K562 (cell line): ENCODE data around the gene SERINC3. TPM values are rescaled to one million over a fixed set of nuclear protein-coding genes. Genes with fewer than 3 reads are reported as not detected.

Experiments used
- ATAC-seq: fragments of 200-7000 bp; cut with Tn5 transposase; 3 replicates; pipeline ENCODE4 v1.9.1; 2020; ENCODE audit warnings: moderate library complexity
- BruUV-seq: library from RNA; stranded (reverse); fragments of 400-500 nt; replicated peaks from 2 replicates; lab custom pipeline; 2021; lab: Mats Ljungman, UMichigan
- CTCF ChIA-PET: fragments of 300-600 bp; formaldehyde crosslinking; extraction: SDS; loops from one replicate; lab custom pipeline; 2021; ENCODE audit warnings: low intra/inter-chr PET ratio; lab: Yijun Ruan, JAX
- POLR2A ChIA-PET: fragments of 300-600, 350-650 bp; sonication (Branson Sonifier 250); formaldehyde crosslinking; extraction: SDS; loops from one replicate; lab custom pipeline; 2021; ENCODE audit warnings: antibody characterized with exemption, inconsistent platforms; lab: Yijun Ruan, JAX
- DNase-seq, 4 experiments: peaks; one replicate each; pipeline versions ENCODE4 v3.0.0 to v3.0.0-alpha.2; 2011 to 2018; ENCODE audit warnings: low spot score in 3 of 4, mixed read lengths in 3 of 4; ENCODE audit errors: extremely low read depth in 1 of 4
- FAIRE-seq: peaks from 2 replicates; lab custom pipeline; 2011; peaks lifted over from hg19 to GRCh38; lab: Jason Lieb, UNC
- H2AFZ ChIP-seq: 2 replicates; pipeline ENCODE4 v1.6.0; 2011; ENCODE audit warnings: low read depth, low read length, control low read depth, inconsistent platforms
- H3K27ac ChIP-seq: fragments of 200-600 bp; 3 replicates; pipeline ENCODE4 v1.8.0; 2011; ENCODE audit warnings: low read depth, mild to moderate bottlenecking, control low read depth, inconsistent platforms, low read length, moderate library complexity, mixed read lengths; ENCODE audit errors: extremely low read depth
- H3K27me3 ChIP-seq, 2 experiments: fragments of 300-600 bp in 1 of 2; 2 replicates in 1 of 2; 3 replicates in 1 of 2; pipeline versions ENCODE4 v1.6.0 to v1.8.0; 2011; ENCODE audit warnings: inconsistent platforms in 2 of 2, low read length in 2 of 2, mild to moderate bottlenecking in 1 of 2, mixed read lengths in 1 of 2, moderate library complexity in 1 of 2; ENCODE audit not compliant: control insufficient read depth in 2 of 2, insufficient read depth in 2 of 2
- H3K36me3 ChIP-seq: fragments of 300-600 bp; 3 replicates; pipeline ENCODE4 v1.8.0; 2011; ENCODE audit warnings: mild to moderate bottlenecking, low read length, inconsistent platforms; ENCODE audit not compliant: control insufficient read depth, insufficient read depth
- H3K4me1 ChIP-seq, 2 experiments: fragments of 200-600 bp in 1 of 2; replicated peaks in 1 of 2; 2 replicates in 1 of 2; 3 replicates in 1 of 2; pipeline versions ENCODE4 v1.5.1 to v1.8.0; 2011; ENCODE audit warnings: inconsistent platforms in 2 of 2, low read length in 2 of 2, mild to moderate bottlenecking in 1 of 2, mixed read lengths in 1 of 2, moderate library complexity in 1 of 2; ENCODE audit not compliant: control insufficient read depth in 2 of 2, insufficient read depth in 2 of 2
- H3K4me2 ChIP-seq: 2 replicates; pipeline ENCODE4 v1.6.1; 2011; ENCODE audit warnings: low read length, control low read depth, inconsistent platforms, mixed read lengths; ENCODE audit not compliant: insufficient read depth
- H3K4me3 ChIP-seq: fragments of 200-600 bp; sonication (generic), shearing (Covaris generic); 2 replicates; pipeline ENCODE4 v1.5.1; 2016; ENCODE audit warnings: control low read depth, inconsistent platforms
- H3K79me2 ChIP-seq: fragments of 200-600 bp; 3 replicates; pipeline ENCODE4 v1.8.0; 2011; ENCODE audit warnings: low read length, inconsistent platforms; ENCODE audit not compliant: control insufficient read depth, insufficient read depth
- H3K9ac ChIP-seq, 2 experiments: 2 replicates each; pipeline versions ENCODE4 v1.6.0 to v1.6.1; 2011; ENCODE audit warnings: low read depth in 2 of 2, low read length in 2 of 2, control low read depth in 1 of 2, inconsistent platforms in 1 of 2, mild to moderate bottlenecking in 1 of 2, mixed read lengths in 1 of 2; ENCODE audit not compliant: insufficient read depth in 1 of 2
- H3K9me1 ChIP-seq: one replicate; pipeline ENCODE4 v1.6.0; 2011; ENCODE audit warnings: inconsistent platforms, mild to moderate bottlenecking, low read length, moderate library complexity; ENCODE audit not compliant: control insufficient read depth, insufficient read depth
- H3K9me3 ChIP-seq: replicated peaks from 2 replicates; pipeline ENCODE4 v1.5.1; 2011; ENCODE audit warnings: low read depth, low read length, inconsistent platforms; ENCODE audit not compliant: control insufficient read depth, insufficient read depth
- H4K20me1 ChIP-seq: replicated peaks from 2 replicates; pipeline ENCODE4 v1.6.1; 2011; ENCODE audit warnings: low read length, inconsistent platforms, mixed read lengths; ENCODE audit not compliant: control insufficient read depth, insufficient read depth
- BDP1 ChIP-seq: IDR thresholded peaks from 3 replicates; pipeline ENCODE4 v1.6.1; 2011; ENCODE audit not compliant: insufficient read length, insufficient read depth
- HMBOX1 ChIP-seq: sonication (generic); IDR thresholded peaks from 2 replicates; pipeline ENCODE4 v1.6.1; 2016
- PBX2 ChIP-seq, 2 experiments: IDR thresholded peaks in 1 of 2; conservative IDR thresholded peaks in 1 of 2; 2 replicates each; pipeline ENCODE4 v1.6.1; 2016; ENCODE audit warnings: low read depth in 2 of 2, mild to moderate bottlenecking in 1 of 2, missing compliant biosample characterization in 1 of 2, missing genetic modification characterization in 1 of 2, moderate library complexity in 1 of 2
- STAT5A ChIP-seq: IDR thresholded peaks from 2 replicates; pipeline ENCODE4 v1.6.1; 2012; ENCODE audit warnings: low read length, inconsistent platforms, borderline replicate concordance
- TFE3 ChIP-seq: fragments of 450-650 bp; formaldehyde crosslinking; IDR thresholded peaks from 2 replicates; pipeline ENCODE4 v1.4.0; 2020; ENCODE audit warnings: mild to moderate bottlenecking, mixed read lengths
- ZKSCAN8 ChIP-seq: fragments of 200-800 bp; sonication (Bioruptor generic); IDR thresholded peaks from 2 replicates; pipeline ENCODE4 v1.6.1; 2016; ENCODE audit warnings: missing genetic modification characterization, missing compliant biosample characterization
- ZNF121 ChIP-seq: sonication (generic); formaldehyde crosslinking; conservative IDR thresholded peaks from 2 replicates; pipeline ENCODE4 v1.8.0; 2022; ENCODE audit warnings: missing genetic modification reagents
- ZNF124 ChIP-seq: sonication (generic); formaldehyde crosslinking; IDR thresholded peaks from 2 replicates; pipeline ENCODE4 v1.8.1; 2022; ENCODE audit warnings: missing genetic modification reagents
- ZNF239 ChIP-seq: fragments of 250-450 bp; sonication (Bioruptor Pico); IDR thresholded peaks from 2 replicates; pipeline ENCODE4 v1.4.0; 2020; ENCODE audit warnings: mild to moderate bottlenecking
- ZNF445 ChIP-seq: fragments of 250-450 bp; sonication (Bioruptor Pico); IDR thresholded peaks from 2 replicates; pipeline ENCODE4 v1.4.0; 2020; ENCODE audit warnings: low read depth, mild to moderate bottlenecking, moderate library complexity
- ZNF589 ChIP-seq: fragments of 200-800 bp; sonication (Bioruptor generic); IDR thresholded peaks from 2 replicates; pipeline ENCODE4 v1.6.1; 2016; ENCODE audit warnings: low read depth, missing genetic modification characterization, missing compliant biosample characterization
- WGBS: fragments of 100-300 bp; shearing (Covaris generic); methylation state at CpG from one replicate; pipeline ENCODE4 v1.1.6; 2016; ENCODE audit warnings: low coverage, mixed read lengths; ENCODE audit not compliant: insufficient coverage; ENCODE audit errors: missing lambda C conversion rate; 5-methylcytosine and 5-hydroxymethylcytosine counted together
- in situ Hi-C: fragments of 300-500 bp; cut with MboI; formaldehyde crosslinking; loops from 4 replicates; pipeline ENCODE4 v1.15.0; 2018; ENCODE audit warnings: inconsistent platforms, mixed read lengths
- intact Hi-C: fragments of 100-400 bp; cut with micrococcal nuclease; formaldehyde crosslinking; loops from 2 replicates; pipeline ENCODE4 v1.14.2; 2022
- polyA plus RNA-seq, 8 experiments: library from polyadenylated mRNA; depleted of rRNA in 4 of 8; stranded (reverse) in 5 of 8; unstranded in 3 of 8; fragments of >200 nt; fragmentation: Nextera tagmentation in 2 of 8; fragmentation: Illumina TruSeq in 1 of 8; extraction: Ambion mirVana in 2 of 8; extraction: Trizol in 1 of 8; gene quantifications; 2 replicates each; pipeline versions ENCODE4 v1.2.1 to v1.2.3, GENCODE V29; 2011 to 2014; ENCODE audit warnings: inconsistent platforms in 1 of 8, missing spikeins in 1 of 8
- total RNA-seq, 7 experiments: library from RNA; depleted of rRNA in 6 of 7; stranded (reverse); fragments of >200 nt in 6 of 7; fragmentation: Illumina TruSeq in 2 of 7; extraction: Trizol in 2 of 7; gene quantifications; 2 replicates each; pipeline versions ENCODE4 v1.2.1 to v1.2.3, GENCODE V29; 2011 to 2021; ENCODE audit warnings: low replicate concordance in 1 of 7

SERINC3 gene
- total and polyA plus RNA-seq, 9 of the 15 experiments (the other 6 are each of a cell fraction or from before 2014, with no cell fraction given): 24.7 to 107 (median 48.8) TPM

- no peak for TF ChIP-seq PBX2 (CRISPR knock-in tag; IDR thresholded peaks at IDR 0.05; ENCODE audit: low read depth)
- no peak for TF ChIP-seq PBX2 (tag; conservative IDR thresholded peaks at IDR 0.05; ENCODE audit: low read depth)
Observed at GRCh38 chr20:44517454-44517853, 4.4 kb downstream of the SERINC3 start (continued).

- Histone ChIP-seq H2AFZ (no peak overlapping the region), H3K9me3 (no peaks in the 10 kb centered on the region), H3K4me3 (no peak overlapping the region), H3K36me3 (peaks cover 18% of the 10 kb centered on the region; the same call in 2 of the 3 replicates), H3K9ac (no peak overlapping the region), H3K4me1 (peaks cover 5 to 23% of the 10 kb centered on the region in 2 experiments), H3K79me2 (peaks cover 71% of the 10 kb centered on the region), H3K4me2 (no peak overlapping the region), H3K9me1 (peaks cover 4% of the 10 kb centered on the region), H3K27ac (no peak overlapping the region), H3K27me3 (no peaks in the 10 kb centered on the region), H4K20me1 (peaks cover 12% of the 10 kb centered on the region; the same call in 1 of the 2 replicates)
- ChIA-PET POLR2A (interaction anchor here (2.0 kb wide), 1 partner anchor 9 kb away, joined by 8 read pairs; no protein-coding TSS in a partner anchor), CTCF (no interaction called here)
- no TSS peak for BruUV-seq
- no peak for DNase-seq
- in situ Hi-C loops: no loop called here
- FAIRE-seq: peak; percentile 23
- WGBS: 82% methylated on average over 7 of the region's 7 CpGs
- TF ChIP-seq TFE3 (CRISPR knock-in tag) (no peak), ZNF121 (CRISPR knock-in tag) (no peak), HMBOX1 (no peak), STAT5A (no peak), BDP1 (no peak), ZNF239 (CRISPR knock-in tag) (no peak), ZNF124 (CRISPR knock-in tag) (no peak), ZNF589 (CRISPR knock-in tag) (no peak), ZNF445 (no peak), PBX2 (CRISPR knock-in tag; IDR thresholded peaks at IDR 0.05; ENCODE audit: low read depth) (no peak), PBX2 (tag; conservative IDR thresholded peaks at IDR 0.05; ENCODE audit: low read depth) (no peak), ZKSCAN8 (CRISPR knock-in tag) (no peak)
- intact Hi-C loops: no loop called here
- no peak for ATAC-seq
Observed at GRCh38 chr20:44516491-44516890, 5.4 kb downstream of the SERINC3 start.
